HEK293 (cell line): Measurements from ENCODE around the gene LIPA.
"Not testable (repeated sequence)": the region's sequence is repeated elsewhere in the genome, so short reads cannot be mapped to it uniquely, and the experiment has no call there.

Experiments
- CTCF ChIA-PET: fragments of 350-600 bp; formaldehyde crosslinking; extraction: SDS; loops from one replicate; lab custom pipeline; 2021; ENCODE audit warnings: antibody characterized with exemption; lab: Yijun Ruan, JAX
- POLR2A ChIA-PET: fragments of 300-600 bp; formaldehyde crosslinking; extraction: SDS; loops from one replicate; lab custom pipeline; 2020; ENCODE audit warnings: antibody characterized with exemption, inconsistent platforms; lab: Yijun Ruan, JAX
- H3K27ac ChIP-seq: fragments of 200-500 bp; sonication (Bioruptor generic); 2 replicates; pipeline ENCODE4 v1.5.1; 2014; ENCODE audit warnings: low read depth, low read length, control low read depth, inconsistent platforms; ENCODE audit errors: extremely low read depth
- H3K36me3 ChIP-seq, 2 experiments: fragments of 200-500 bp in 1 of 2; sonication (Bioruptor generic) in 1 of 2; 1 replicate in 1 of 2; 2 replicates in 1 of 2; pipeline ENCODE4 v1.5.1; 2014 to 2017; ENCODE audit warnings: inconsistent platforms in 2 of 2, low read length in 2 of 2; ENCODE audit not compliant: control insufficient read depth in 2 of 2, insufficient read depth in 1 of 2
- H3K4me1 ChIP-seq: fragments of 200-500 bp; sonication (Bioruptor generic); 2 replicates; pipeline ENCODE4 v1.5.1; 2014; ENCODE audit warnings: mild to moderate bottlenecking, low read length, inconsistent platforms; ENCODE audit not compliant: control insufficient read depth, insufficient read depth
- H3K4me3 ChIP-seq: 2 replicates; pipeline ENCODE4 v1.5.1; 2011; ENCODE audit warnings: low read depth, mild to moderate bottlenecking, control low read depth, low read length, moderate library complexity
- H3K9me3 ChIP-seq: fragments of 200-500 bp; sonication (Bioruptor generic); 2 replicates; pipeline ENCODE4 v1.5.1; 2014; ENCODE audit warnings: low read depth, low read length, inconsistent platforms; ENCODE audit not compliant: control insufficient read depth, insufficient read depth
- GLI2 ChIP-seq: fragments of 450-650 bp; formaldehyde crosslinking; IDR thresholded peaks from 2 replicates; pipeline ENCODE4; 2017; ENCODE audit warnings: missing biosample characterization, missing genetic modification characterization, low read depth, borderline replicate concordance
- SCRT1 ChIP-seq: fragments of 450-650 bp; formaldehyde crosslinking; IDR thresholded peaks from 2 replicates; pipeline ENCODE4 v1.5.1; 2016; ENCODE audit warnings: missing biosample characterization, missing genetic modification characterization, borderline replicate concordance
- ZNF10 ChIP-seq: fragments of 450-650 bp; formaldehyde crosslinking; IDR thresholded peaks from 2 replicates; pipeline ENCODE4 v1.5.1; 2017; ENCODE audit warnings: missing biosample characterization, missing genetic modification characterization
- ZNF175 ChIP-seq: fragments of 450-650 bp; formaldehyde crosslinking; IDR thresholded peaks from 2 replicates; pipeline ENCODE4 v1.5.1; 2016; ENCODE audit warnings: missing biosample characterization, missing genetic modification characterization
- ZNF19 ChIP-seq: fragments of 450-650 bp; formaldehyde crosslinking; IDR thresholded peaks from 2 replicates; pipeline ENCODE4; 2016; ENCODE audit warnings: missing biosample characterization, missing genetic modification characterization, low read depth
- ZNF23 ChIP-seq: fragments of 450-650 bp; formaldehyde crosslinking; IDR thresholded peaks from 2 replicates; pipeline ENCODE4 v1.5.1; 2016; ENCODE audit warnings: missing biosample characterization, missing genetic modification characterization, borderline replicate concordance
- ZNF274 ChIP-seq, 2 experiments: fragments of 200-500 bp in 1 of 2; fragments of 450-650 bp in 1 of 2; sonication (Bioruptor generic) in 1 of 2; formaldehyde crosslinking in 1 of 2; IDR thresholded peaks; 2 replicates each; pipeline versions ENCODE4 v1.5.1 to v1.6.1; 2014 to 2016; ENCODE audit warnings: borderline replicate concordance in 1 of 2, inconsistent platforms in 1 of 2, low read length in 1 of 2, missing biosample characterization in 1 of 2, missing genetic modification characterization in 1 of 2
- ZNF473 ChIP-seq: fragments of 450-650 bp; formaldehyde crosslinking; IDR thresholded peaks from 2 replicates; pipeline ENCODE4 v1.5.1; 2017; ENCODE audit warnings: missing biosample characterization, missing genetic modification characterization
- ZNF529 ChIP-seq: fragments of 450-650 bp; formaldehyde crosslinking; IDR thresholded peaks from 2 replicates; pipeline ENCODE4 v1.5.1; 2017; ENCODE audit warnings: missing genetic modification characterization, missing biosample characterization; ENCODE audit not compliant: insufficient replicate concordance
- ZNF530 ChIP-seq: fragments of 450-650 bp; formaldehyde crosslinking; IDR thresholded peaks from 2 replicates; pipeline ENCODE4 v1.5.1; 2016; ENCODE audit warnings: low read depth, missing biosample characterization, missing genetic modification characterization
- ZNF544 ChIP-seq: fragments of 450-650 bp; formaldehyde crosslinking; IDR thresholded peaks from 2 replicates; pipeline ENCODE4 v1.5.0; 2017; ENCODE audit warnings: missing biosample characterization, missing genetic modification characterization
- ZNF548 ChIP-seq: fragments of 450-650 bp; formaldehyde crosslinking; IDR thresholded peaks from 2 replicates; pipeline ENCODE4 v1.5.1; 2016; ENCODE audit warnings: missing biosample characterization, missing genetic modification characterization
- ZNF560 ChIP-seq: fragments of 450-650 bp; formaldehyde crosslinking; IDR thresholded peaks from 2 replicates; pipeline ENCODE4 v1.5.1; 2017; ENCODE audit warnings: missing biosample characterization, missing genetic modification characterization, borderline replicate concordance
- ZNF580 ChIP-seq: fragments of 450-650 bp; formaldehyde crosslinking; IDR thresholded peaks from 2 replicates; pipeline ENCODE4 v1.5.1; 2016; ENCODE audit warnings: missing biosample characterization, missing genetic modification characterization
- ZNF624 ChIP-seq: fragments of 450-650 bp; formaldehyde crosslinking; IDR thresholded peaks from 2 replicates; pipeline ENCODE4 v1.5.1; 2017; ENCODE audit warnings: missing biosample characterization, missing genetic modification characterization
- ZNF629 ChIP-seq: fragments of 450-650 bp; formaldehyde crosslinking; IDR thresholded peaks from 2 replicates; pipeline ENCODE4 v1.5.1; 2017; ENCODE audit warnings: missing biosample characterization, missing genetic modification characterization
- ZNF677 ChIP-seq: fragments of 450-650 bp; IDR thresholded peaks from 2 replicates; pipeline ENCODE4 v1.5.0; 2018; ENCODE audit warnings: missing biosample characterization, mild to moderate bottlenecking, missing genetic modification characterization, moderate library complexity
- TF ChIP-seq, protein P1 (sequence below): fragments of 450-650 bp; formaldehyde crosslinking; IDR thresholded peaks from 2 replicates; pipeline ENCODE4 v1.5.1; 2016; ENCODE audit warnings: missing biosample characterization, missing genetic modification characterization
- TF ChIP-seq, protein P2 (sequence below): fragments of 450-650 bp; IDR thresholded peaks from 2 replicates; pipeline ENCODE4 v1.5.1; 2018; ENCODE audit warnings: missing biosample characterization, mild to moderate bottlenecking, missing genetic modification characterization
- TF ChIP-seq, protein P3 (sequence below): fragments of 450-650 bp; formaldehyde crosslinking; IDR thresholded peaks from 2 replicates; pipeline ENCODE4 v1.5.1; 2016; ENCODE audit warnings: missing biosample characterization, missing genetic modification characterization, borderline replicate concordance
- TF ChIP-seq, protein P4 (sequence below): fragments of 450-650 bp; formaldehyde crosslinking; optimal IDR thresholded peaks from 2 replicates; pipeline ENCODE3; 2016; ENCODE audit warnings: missing biosample characterization, mild to moderate bottlenecking, missing genetic modification characterization

LIPA gene

GRCh38 chr10:89197473-89197872 lies 54.1 kb downstream of the LIPA start:
- POLR2A ChIA-PET, result no interaction called here

DNA sequence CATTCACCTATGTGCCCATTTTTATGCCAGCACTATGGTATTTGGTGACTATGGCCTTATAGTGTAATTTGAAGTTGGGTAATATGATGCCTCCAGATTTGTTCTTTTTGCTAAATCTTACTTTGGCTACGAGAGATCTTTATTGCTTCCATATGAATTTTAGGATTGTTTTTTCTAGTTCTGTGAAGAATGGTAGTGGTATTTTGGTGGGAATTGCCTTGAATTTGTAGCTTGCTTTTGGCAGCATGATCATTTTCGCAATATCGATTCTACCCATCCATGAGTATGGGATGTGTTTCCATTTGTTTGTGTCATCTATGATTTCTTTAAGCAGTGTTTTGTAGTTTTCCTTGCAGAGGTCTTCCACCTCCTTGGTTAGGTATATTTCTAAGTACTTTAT lies 60.3 kb downstream of the LIPA start:
- H3K4me3 ChIP-seq, H3K27ac ChIP-seq, H3K9me3 ChIP-seq, POLR2A ChIA-PET, H3K4me1 ChIP-seq, H3K36me3 ChIP-seq: not testable (repeated sequence)
- CTCF ChIA-PET, result interaction anchor here (0.8 kb wide), 1 partner anchor 27 kb away, joined by 4 read pairs; no protein-coding TSS in a partner anchor

More at GRCh38 chr10:89197473-89197872, 54.1 kb downstream of the LIPA start:
- TF ChIP-seq ZNF473 (tag by site-specific recombination), result no peak
- TF ChIP-seq ZNF529 (tag by site-specific recombination), result no peak
- no peak for TF ChIP-seq ZNF548
- no peak for TF ChIP-seq ZNF624 (tag by site-specific recombination)
- no peak for TF ChIP-seq ZNF19 (tag by site-specific recombination)
- TF ChIP-seq, protein P1, sequence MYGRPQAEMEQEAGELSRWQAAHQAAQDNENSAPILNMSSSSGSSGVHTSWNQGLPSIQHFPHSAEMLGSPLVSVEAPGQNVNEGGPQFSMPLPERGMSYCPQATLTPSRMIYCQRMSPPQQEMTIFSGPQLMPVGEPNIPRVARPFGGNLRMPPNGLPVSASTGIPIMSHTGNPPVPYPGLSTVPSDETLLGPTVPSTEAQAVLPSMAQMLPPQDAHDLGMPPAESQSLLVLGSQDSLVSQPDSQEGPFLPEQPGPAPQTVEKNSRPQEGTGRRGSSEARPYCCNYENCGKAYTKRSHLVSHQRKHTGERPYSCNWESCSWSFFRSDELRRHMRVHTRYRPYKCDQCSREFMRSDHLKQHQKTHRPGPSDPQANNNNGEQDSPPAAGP, result no peak
- no peak for TF ChIP-seq ZNF580 (tag by site-specific recombination)
- no peak for TF ChIP-seq ZNF544
- TF ChIP-seq ZNF629 (tag by site-specific recombination), result no peak
- TF ChIP-seq ZNF530 (tag by site-specific recombination), result no peak
- no peak for TF ChIP-seq ZNF23
- TF ChIP-seq, all 188 proteins: peak for 0
- CTCF ChIA-PET, result interaction anchor here (0.5 to 1.7 kb wide), 6 partner anchors 9 to 529 kb away, joined by 3 to 6 read pairs (median 3); partner anchors contain the start of gene CH25H
- Histone ChIP-seq H3K4me1 (no peaks in the 10 kb centered on the region), H3K36me3 (no peaks in the 10 kb centered on the region), H3K27ac (no peak overlapping the region), H3K4me3 (no peak overlapping the region), H3K9me3 (no peaks in the 10 kb centered on the region)

- CTCF ChIA-PET, result no interaction called here
- Histone ChIP-seq H3K4me3 (no peak overlapping the region), H3K27ac (no peak overlapping the region), H3K36me3 (no peaks in the 10 kb centered on the region)
- TF ChIP-seq ZNF677 (tag by site-specific recombination), result peak; percentile 93
- no peak for TF ChIP-seq GLI2 (tag by site-specific recombination)
- TF ChIP-seq ZNF274 (IDR thresholded peaks at IDR 0.05; ENCODE audit: low read length), result no peak
- TF ChIP-seq ZNF274 (tag by site-specific recombination; IDR thresholded peaks at IDR 0.05; ENCODE audit: borderline replicate concordance), result no peak
- TF ChIP-seq, all 188 proteins: peak for 1
- POLR2A ChIA-PET, result no interaction called here
- Histone ChIP-seq H3K9me3 (no peaks in the 10 kb centered on the region), H3K4me1 (peaks cover 13% of the 10 kb centered on the region)
These were observed 62.3 kb downstream of the LIPA start for GRCh38 chr10:89189211-89189734.

DNA sequence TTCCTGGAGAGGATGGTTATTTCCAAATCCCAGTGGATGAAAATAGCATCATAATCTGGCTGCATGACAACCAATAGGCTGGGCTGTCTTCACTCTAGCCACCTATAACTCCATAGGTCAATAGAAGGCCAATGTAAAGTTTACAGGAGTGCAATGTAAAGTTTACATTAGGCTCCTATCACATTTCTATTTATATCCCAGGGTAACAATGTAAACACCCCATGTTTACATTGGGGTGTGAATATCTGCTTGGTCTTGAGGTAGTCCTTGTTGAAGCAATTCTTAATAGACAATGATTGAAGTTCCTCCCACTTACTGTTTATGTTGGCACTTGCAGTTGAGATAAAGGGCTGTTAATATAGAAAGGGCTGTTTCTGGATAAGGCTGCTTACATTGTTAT lies 65.9 kb downstream of the LIPA start:
- POLR2A ChIA-PET, result no interaction called here
- TF ChIP-seq ZNF560, result no peak
- TF ChIP-seq, protein P2, sequence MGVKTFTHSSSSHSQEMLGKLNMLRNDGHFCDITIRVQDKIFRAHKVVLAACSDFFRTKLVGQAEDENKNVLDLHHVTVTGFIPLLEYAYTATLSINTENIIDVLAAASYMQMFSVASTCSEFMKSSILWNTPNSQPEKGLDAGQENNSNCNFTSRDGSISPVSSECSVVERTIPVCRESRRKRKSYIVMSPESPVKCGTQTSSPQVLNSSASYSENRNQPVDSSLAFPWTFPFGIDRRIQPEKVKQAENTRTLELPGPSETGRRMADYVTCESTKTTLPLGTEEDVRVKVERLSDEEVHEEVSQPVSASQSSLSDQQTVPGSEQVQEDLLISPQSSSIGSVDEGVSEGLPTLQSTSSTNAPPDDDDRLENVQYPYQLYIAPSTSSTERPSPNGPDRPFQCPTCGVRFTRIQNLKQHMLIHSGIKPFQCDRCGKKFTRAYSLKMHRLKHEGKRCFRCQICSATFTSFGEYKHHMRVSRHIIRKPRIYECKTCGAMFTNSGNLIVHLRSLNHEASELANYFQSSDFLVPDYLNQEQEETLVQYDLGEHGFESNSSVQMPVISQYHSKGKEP, result peak; percentile 63; the same call in 1 of the 2 replicates
- no peak for TF ChIP-seq ZNF10 (tag by site-specific recombination)
- TF ChIP-seq, protein P3, sequence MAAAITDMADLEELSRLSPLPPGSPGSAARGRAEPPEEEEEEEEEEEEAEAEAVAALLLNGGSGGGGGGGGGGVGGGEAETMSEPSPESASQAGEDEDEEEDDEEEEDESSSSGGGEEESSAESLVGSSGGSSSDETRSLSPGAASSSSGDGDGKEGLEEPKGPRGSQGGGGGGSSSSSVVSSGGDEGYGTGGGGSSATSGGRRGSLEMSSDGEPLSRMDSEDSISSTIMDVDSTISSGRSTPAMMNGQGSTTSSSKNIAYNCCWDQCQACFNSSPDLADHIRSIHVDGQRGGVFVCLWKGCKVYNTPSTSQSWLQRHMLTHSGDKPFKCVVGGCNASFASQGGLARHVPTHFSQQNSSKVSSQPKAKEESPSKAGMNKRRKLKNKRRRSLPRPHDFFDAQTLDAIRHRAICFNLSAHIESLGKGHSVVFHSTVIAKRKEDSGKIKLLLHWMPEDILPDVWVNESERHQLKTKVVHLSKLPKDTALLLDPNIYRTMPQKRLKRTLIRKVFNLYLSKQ (tag by site-specific recombination), result no peak
- no peak for TF ChIP-seq ZNF175
- TF ChIP-seq SCRT1 (tag by site-specific recombination), result 0 out of 2 replicates have a peak, but pooled peaks have one; percentile 12
- TF ChIP-seq, protein P4, sequence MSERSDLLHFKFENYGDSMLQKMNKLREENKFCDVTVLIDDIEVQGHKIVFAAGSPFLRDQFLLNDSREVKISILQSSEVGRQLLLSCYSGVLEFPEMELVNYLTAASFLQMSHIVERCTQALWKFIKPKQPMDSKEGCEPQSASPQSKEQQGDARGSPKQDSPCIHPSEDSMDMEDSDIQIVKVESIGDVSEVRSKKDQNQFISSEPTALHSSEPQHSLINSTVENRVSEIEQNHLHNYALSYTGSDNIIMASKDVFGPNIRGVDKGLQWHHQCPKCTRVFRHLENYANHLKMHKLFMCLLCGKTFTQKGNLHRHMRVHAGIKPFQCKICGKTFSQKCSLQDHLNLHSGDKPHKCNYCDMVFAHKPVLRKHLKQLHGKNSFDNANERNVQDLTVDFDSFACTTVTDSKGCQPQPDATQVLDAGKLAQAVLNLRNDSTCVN (tag by site-specific recombination), result no peak

More for the DNA sequence above, 65.9 kb downstream of the LIPA start:
- Histone ChIP-seq H3K27ac (peak overlapping the region; percentile 34; the same call in 1 of the 2 replicates), H3K4me1 (peaks cover 13% of the 10 kb centered on the region), H3K4me3 (no peak overlapping the region), H3K9me3 (no peaks in the 10 kb centered on the region), H3K36me3 (no peaks in the 10 kb centered on the region)
- CTCF ChIA-PET, result no interaction called here
